HG03571 (cell line): ENCODE measurements around the gene POLR3K.
A peak's percentile ranks its signal among the peaks of the same experiment; 100 is the strongest.

Experiments used
- ATAC-seq: cut with Tn5 transposase; IDR thresholded peaks from one replicate; pipeline ENCODE4 v1.9.1; 2021; ENCODE audit not compliant: unreplicated experiment

Gene POLR3K

DNA sequence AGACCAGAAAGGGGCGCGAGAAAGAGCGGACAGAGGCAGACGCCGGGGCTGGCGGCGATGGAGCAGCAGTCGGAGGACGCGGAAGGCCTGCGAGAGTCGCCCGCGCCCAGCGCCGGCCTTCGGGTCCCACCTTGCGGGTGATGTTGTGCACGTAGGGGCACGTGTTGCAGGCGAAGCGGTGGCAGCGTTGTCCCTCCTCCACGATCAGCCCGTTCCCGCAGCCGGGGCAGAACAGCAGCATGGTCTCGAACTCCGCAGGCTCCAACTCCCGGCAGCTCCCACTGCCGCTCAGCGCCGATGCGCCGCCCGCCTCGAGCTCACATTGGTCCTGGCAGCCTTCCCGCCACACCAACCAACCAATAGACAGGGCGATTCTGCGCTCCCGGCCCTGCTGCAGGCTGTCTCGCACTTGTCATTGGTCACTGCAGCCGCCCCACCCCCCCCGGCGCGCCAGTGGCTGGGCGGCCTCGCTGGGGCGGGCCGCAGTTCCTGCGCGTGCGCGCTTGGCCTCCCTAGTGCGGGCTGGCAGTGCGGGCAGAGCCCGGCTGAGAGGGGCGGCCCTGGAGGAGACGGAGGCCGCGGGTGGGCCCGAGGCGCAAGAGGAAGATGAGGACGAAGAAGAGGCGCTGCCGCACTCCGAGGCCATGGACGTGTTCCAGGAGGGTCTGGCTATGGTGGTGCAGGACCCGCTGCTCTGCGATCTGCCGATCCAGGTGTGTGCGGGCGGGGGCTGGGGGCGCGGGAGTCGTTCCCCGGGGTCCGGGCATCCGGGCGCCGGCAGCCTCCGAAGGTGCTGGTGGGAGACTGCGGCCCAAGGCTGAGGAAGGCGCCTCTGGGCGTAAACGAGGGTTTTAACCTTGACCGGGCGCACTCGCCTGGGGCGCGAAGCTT is at the start of gene POLR3K, which contains the start of gene SNRNP25:
TSS of gene POLR3K (minus strand) at position 263 of the 891 bp plus-strand sequence. CDS start at position 241, 22 bp downstream.
TSS of gene SNRNP25 (plus strand) at position 483 of the 891 bp plus-strand sequence. CDS start at position 672, 189 bp downstream.
- peak; percentile 89 for ATAC-seq

DNA sequence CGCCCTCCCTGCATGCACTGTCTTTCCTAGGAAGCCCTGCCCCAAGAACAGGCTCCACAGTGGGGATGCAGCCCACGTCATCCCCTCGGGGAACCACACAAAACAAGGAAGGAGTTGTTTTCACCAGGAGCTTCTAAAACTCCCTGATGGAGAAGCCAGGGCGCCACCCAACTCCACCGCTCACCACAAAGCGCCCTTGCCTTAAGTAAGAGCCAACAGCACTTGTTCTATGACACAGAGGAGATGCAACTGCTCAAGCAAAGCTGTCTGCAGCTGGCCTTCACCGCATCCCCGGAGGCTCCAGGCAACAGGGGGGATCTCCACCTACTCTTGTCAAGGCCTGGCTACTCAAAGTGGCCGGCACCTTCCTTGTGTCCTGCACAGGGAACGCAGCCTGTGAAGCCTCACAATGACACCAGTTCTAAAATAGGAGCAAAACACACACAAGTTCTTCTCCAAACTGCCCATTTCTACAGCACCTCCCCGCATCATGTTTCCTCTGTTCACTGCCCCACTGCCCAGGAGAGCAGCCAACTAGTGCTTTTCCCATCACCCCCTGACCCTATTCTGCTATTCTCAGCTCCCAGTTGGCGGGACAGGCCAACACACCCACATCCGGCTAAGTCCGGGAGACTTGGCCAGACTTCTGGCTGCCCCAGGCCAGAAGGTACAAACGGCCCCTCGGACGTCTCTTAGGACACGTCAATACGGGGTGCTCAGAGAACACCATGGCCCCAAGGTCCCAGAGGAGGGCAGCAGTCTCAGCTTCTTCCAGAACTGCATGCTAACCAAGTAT is 48.9 kb upstream of the POLR3K start:
- no peak for ATAC-seq

- no peak for ATAC-seq
Observed at GRCh38 chr16:101586-101985, 48.2 kb upstream of the POLR3K start.

DNA sequence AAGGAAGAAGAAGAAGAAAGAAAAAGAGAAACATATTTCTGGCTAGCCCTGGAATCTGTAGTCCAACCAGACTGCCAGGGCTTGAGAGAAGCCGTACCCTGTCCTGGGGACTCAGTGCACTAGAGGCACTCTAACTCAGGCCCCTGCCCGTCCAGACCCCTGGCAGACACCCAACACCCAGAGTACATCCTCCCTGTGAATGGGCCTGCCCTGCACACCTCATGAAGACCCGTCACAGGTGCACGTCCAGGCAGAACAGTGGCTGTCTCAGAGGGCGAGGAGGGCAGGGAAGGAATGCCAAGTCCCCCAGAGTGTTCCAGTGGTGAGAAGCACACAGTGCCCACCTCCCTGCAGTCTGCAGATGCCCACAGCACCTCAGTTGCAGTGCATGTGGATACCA is 47.6 kb upstream of the POLR3K start:
- no peak for ATAC-seq

- no peak for ATAC-seq
Observed at GRCh38 chr16:97822-98221, 44.4 kb upstream of the POLR3K start.

DNA sequence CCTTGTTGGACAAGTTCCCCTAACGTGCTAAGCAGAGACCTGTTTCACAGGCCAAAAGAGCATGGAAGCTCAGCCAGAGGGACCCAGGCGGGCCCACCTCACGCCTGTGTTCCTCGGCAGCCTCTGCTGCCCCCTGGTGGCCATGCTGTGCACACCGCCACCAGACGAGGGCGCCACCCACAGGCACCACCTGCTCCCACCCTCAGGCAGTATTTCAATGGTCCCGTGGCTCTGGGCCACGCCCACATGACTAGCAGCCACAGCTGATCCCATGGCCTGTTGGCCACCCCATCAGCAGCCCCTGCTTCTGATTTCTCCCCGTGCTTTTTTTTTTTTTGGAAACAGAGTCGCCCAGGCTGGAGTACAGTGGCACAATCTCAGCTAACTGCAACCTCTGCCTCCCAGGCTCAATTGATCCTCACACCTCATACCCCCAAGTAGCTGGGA is 43.5 kb upstream of the POLR3K start:
- peak; percentile 74 for ATAC-seq

DNA sequence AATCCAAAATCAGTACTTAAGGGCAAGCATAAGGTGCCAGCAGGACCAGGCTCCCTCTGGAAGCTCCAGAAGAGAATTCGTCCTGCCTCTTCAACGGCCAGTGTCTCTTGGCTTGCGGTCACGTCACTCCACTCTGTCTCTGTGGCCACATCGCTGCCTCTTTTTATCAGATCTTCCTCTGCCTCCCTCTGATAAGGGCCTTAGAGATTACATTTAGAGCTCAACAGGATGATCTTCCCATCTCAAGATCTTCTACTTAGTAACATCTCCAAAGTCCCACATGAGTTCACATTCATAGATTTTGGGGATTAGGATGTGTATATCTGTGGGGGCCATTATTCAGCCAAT is 41.5 kb upstream of the POLR3K start:
- no peak for ATAC-seq

DNA sequence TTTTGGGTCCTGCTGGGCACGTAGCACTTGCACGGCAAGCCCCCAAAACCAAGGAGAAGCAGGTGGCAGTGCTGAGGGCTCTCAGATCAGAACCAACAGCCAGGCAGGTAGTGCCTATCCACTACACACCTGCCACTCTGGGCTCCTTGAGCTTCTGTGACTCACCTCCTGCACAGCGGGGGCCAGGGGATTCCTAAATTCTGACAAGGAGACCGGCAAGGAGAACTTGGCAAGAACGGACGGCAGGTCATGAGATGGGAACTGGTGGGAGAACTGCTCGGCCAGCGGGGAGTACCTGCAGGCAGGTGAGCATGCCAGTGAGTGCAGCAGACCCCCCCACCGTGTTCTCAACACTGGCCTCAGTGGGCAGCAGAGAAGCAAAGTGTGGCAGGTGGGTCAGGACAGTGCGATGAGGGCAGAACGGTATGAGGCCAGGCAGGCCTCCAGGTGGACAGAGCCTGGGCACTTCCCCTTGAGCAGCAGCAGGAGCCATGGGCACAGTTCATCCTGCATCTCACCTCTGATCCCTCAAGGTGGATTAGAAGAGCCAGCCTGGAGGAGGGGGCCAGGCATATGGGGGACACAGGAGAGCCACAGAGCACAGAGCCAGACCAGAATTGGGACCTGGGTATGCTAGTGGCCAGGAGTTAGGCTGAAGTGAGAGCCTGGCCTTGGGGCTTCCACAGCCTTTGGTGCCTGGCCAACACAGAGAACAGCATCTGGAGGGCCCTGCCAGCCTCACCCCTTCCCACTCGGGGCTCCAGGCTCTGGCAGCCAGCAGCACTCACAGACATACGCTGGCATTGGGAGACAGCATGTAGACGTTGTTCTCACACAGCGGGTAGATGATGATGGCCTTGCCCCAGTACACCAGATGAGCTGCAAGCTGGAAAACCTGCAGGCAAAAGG is 39.3 kb upstream of the POLR3K start:
- ATAC-seq = no peak

DNA sequence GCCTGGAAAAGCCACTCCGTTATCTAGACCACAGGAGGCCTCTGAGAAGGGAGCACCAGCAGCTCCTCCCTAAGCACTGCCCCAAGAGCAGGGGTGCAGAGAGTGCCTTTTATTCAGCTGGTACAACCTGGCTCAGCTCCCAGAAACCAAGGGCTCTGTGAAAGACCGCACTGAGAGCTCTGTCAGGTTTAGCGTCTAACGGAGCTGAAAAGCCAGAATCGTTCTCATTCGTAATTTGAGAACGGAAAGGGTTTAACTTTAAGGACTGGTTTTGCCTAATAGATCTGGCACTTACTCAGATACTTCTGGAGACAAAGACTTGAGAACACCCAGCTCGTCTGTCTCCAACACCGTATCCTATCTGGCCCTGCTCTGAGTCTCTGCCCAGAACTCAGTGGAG is 38.1 kb upstream of the POLR3K start:
- no peak for ATAC-seq

- ATAC-seq = no peak
Observed at GRCh38 chr16:89391-90302, 36.2 kb upstream of the POLR3K start.

GRCh38 chr16:88613-89012 is 35.2 kb upstream of the POLR3K start:
- ATAC-seq = no peak

- no peak for ATAC-seq
Observed at GRCh38 chr16:86483-86952, 33.1 kb upstream of the POLR3K start.

- no peak for ATAC-seq
Observed at GRCh38 chr16:85865-86264, 32.5 kb upstream of the POLR3K start.

GRCh38 chr16:85407-85782 is 32.0 kb upstream of the POLR3K start:
- no peak for ATAC-seq

DNA sequence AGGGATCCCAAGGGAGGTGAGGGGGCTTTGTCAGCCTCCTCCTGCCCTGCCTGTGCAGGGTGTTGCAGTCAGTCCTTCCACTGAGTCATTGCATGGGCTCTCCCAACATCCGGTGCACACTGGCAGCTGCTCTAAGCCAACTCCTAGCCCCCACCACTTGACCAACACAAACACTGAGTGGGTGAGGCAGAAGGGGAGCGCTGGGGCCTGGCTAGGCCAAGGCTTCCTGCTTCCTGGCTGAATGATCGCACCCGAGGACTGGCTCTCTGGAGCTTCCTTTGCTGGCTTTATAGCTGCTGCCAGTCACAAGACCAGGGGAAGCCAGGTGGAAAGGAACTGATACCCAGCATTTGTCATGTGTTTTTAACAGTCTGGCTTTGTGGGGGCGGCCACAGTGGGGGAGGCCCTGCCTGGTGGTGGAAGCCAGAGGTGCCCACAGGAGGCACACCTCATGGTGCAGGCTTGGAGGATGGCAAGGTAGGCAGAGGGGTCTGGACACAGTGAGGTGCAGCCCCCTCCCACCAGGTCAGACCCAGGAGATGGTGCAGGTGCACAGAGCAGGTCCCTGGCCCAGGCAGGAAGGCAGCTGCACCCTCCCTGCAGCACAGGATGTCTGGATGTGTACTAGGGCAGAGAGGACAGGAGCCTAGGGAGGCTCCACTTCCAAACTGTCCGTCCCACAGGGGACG is 31.5 kb upstream of the POLR3K start:
- ATAC-seq = peak; percentile 62

DNA sequence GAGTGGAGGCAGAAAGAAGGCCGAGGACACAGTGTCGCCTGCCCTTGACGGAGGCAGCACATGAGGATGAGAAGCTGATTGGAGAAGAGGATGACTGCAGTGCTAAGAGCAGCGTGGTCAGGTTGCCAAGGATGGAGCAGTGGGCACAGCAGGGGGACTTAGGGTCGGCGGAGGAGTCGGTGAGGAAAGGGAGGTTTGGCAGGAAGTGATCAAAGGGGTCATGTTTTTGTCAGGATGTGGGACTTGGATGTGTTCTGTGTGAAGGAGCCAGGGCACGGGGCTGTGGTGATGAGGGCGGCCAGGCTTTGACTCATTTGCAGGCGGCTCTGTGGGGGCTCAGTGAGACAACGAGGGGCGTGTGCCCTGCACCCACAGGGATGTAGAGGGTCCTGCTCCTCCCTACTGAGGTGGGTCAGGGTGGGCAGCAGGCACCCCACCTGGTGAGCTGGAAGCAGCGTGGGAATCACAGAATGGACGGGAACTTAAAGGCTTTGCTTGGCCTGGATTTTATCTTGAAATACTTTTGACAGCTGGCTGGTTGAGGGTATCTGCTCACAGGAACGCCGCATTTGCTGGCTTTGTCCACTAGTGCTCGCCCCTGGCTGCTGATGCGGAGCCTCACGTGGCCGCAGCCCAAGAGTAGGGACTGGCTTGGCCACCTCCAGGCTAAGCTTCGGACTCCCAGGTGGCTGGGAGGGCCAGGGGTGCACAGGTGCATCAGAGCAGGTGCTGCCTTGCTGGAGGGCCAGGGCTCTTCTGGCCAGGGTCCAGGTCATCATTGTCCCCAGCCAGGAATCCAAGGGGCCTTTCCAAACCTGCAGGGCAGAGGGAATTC is 30.6 kb upstream of the POLR3K start:
- ATAC-seq = no peak

DNA sequence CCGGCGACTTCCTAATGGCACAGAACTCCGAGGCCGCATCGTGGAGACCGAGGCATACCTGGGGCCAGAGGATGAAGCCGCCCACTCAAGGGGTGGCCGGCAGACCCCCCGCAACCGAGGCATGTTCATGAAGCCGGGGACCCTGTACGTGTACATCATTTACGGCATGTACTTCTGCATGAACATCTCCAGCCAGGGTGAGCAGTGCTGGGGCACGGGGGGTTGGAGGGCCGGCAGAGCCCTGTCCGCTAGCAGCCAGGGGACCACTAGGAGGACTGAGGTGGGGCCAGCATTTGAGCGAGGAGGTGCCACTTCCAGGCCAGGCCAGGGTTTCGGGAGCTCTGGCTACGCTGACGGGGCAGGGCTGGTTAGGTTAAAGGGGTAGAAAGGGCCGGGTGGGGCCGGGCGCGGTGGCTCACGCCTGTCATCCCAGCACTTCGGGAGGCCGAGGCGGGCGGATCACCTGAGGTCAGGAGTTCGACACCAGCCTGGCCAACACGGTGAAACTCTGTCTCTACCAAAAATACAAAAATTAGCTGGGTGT is 29.7 kb upstream of the POLR3K start:
- no peak for ATAC-seq
